Measurements from ENCODE around the gene LMCD1. TPM values are rescaled to one million over a fixed set of nuclear protein-coding genes. Genes with fewer than 3 reads are reported as not detected.
A peak's percentile ranks its signal among the peaks of the same experiment; 100 is the strongest.

Gene LMCD1
- total and polyA plus RNA-seq, 2 of the 8 experiments (the other 6 are each of a cell fraction or from before 2014, with no cell fraction given) = 12.3 to 26.5 TPM

- Histone ChIP-seq H3K4me3 (ENCODE audit: extremely low read depth in 1 of 4, insufficient read depth in 2 of 4, low read depth in 3 of 4, low read length in 4 of 4) (no peak overlapping the region), H3K4ac (replicated peaks; ENCODE audit: insufficient read length, low read depth, low read length) (no peak overlapping the region), H3K27me3 (replicated peaks in 1 of 4; ENCODE audit: control insufficient read depth in 3 of 4, extremely low read depth in 1 of 4, insufficient read depth in 3 of 4, low read length in 3 of 4) (no peaks in the 10 kb centered on the region), H4K20me1 (replicated peaks in 1 of 2; ENCODE audit: control insufficient read depth in 1 of 2, insufficient read depth in 2 of 2, low read length in 2 of 2) (no peaks in the 10 kb centered on the region), H3K18ac (ENCODE audit: extremely low read depth, low read length) (no peak overlapping the region), H3K4me1 (replicated peaks in 1 of 4; ENCODE audit: control insufficient read depth in 3 of 4, insufficient read depth in 4 of 4, low read length in 3 of 4) (peaks cover 0 to 10% (median 4%) of the 10 kb centered on the region in 4 experiments; a peak in 3 of 7 replicates), H4K5ac (ENCODE audit: insufficient read length, low read depth, low read length) (no peak overlapping the region), H2AFZ (ENCODE audit: low read length) (no peak overlapping the region), H2BK120ac (replicated peaks; ENCODE audit: low read depth, low read length) (no peak overlapping the region), H3K79me1 (ENCODE audit: low read depth, low read length) (no peaks in the 10 kb centered on the region; the same call in 1 of the 2 replicates), H4K91ac (replicated peaks; ENCODE audit: insufficient read length, low read length) (no peak overlapping the region), H2AK5ac (ENCODE audit: low read depth, low read length) (no peak overlapping the region), H3K23ac (ENCODE audit: insufficient read length) (no peak overlapping the region), H2BK12ac (ENCODE audit: low read depth, low read length) (no peak overlapping the region), H3K9me3 (ENCODE audit: insufficient read depth in 2 of 2, low read depth in 1 of 2, low read length in 1 of 2) (no peaks in the 10 kb centered on the region; a peak in 1 of 4 replicates), H3K36me3 (ENCODE audit: control insufficient read depth in 2 of 4, insufficient read depth in 4 of 4, low read length in 3 of 4) (0 out of 8 replicates have a peak, but pooled peaks cover 0 to 5% (median 0%) of the 10 kb centered on the region in 4 experiments), H2BK20ac (ENCODE audit: low read length) (no peak overlapping the region), H3K56ac (replicated peaks; ENCODE audit: insufficient read length, low read depth, low read length) (no peak overlapping the region), H3K14ac (ENCODE audit: insufficient read length) (no peak overlapping the region), H2BK15ac (ENCODE audit: low read length) (no peak overlapping the region), H3K9ac (replicated peaks in 1 of 4; ENCODE audit: extremely low read depth in 1 of 4, low read depth in 3 of 4, low read length in 3 of 4) (no peak overlapping the region), H3K4me2 (ENCODE audit: insufficient read depth in 1 of 2, low read depth in 2 of 2, low read length in 2 of 2) (no peak overlapping the region), H3K23me2 (ENCODE audit: low read depth, low read length) (no peaks in the 10 kb centered on the region; the same call in 1 of the 2 replicates), H3K27ac (ENCODE audit: low read depth, low read length) (no peak overlapping the region), H4K8ac (ENCODE audit: extremely low read depth, insufficient read depth, low read length) (no peak overlapping the region), H3K79me2 (ENCODE audit: control insufficient read depth in 1 of 2, insufficient read depth in 2 of 2, low read length in 2 of 2) (no peaks in the 10 kb centered on the region), H2BK5ac (ENCODE audit: low read depth, low read length) (no peak overlapping the region)
- ChIA-PET CTCF (ENCODE audit: partially characterized antibody) (interaction anchor here (1.0 kb wide), 1 partner anchor 82 kb away, joined by 3 read pairs; no protein-coding TSS in a partner anchor), POLR2A (ENCODE audit: partially characterized antibody) (no interaction called here)
- TF ChIP-seq TEAD4 (IDR thresholded peaks at IDR 0.05; ENCODE audit: low read depth, low read length) = 0 out of 2 replicates have a peak, but pooled peaks have one; percentile 35
- TF ChIP-seq BACH1 (IDR thresholded peaks at IDR 0.05; ENCODE audit: low read length) = no peak
- no peak for TF ChIP-seq KDM5A (IDR thresholded peaks at IDR 0.05; ENCODE audit: low read length)
- no peak for TF ChIP-seq POLR2AphosphoS5 (IDR thresholded peaks at IDR 0.05; ENCODE audit: low read depth, low read length)
- no peak for FAIRE-seq
- 52% methylated on average over 2 of the region's 2 CpGs; no CpG with 5 or more reads in 1 of the 2 experiments for WGBS, 2 experiments (ENCODE audit: extremely low coverage in 1 of 2, insufficient coverage in 1 of 2, insufficient read length in 1 of 2, insufficient replicate concordance in 2 of 2, low coverage in 1 of 2, low lambda C conversion rate in 2 of 2, missing lambda C conversion rate in 1 of 2)
- DNase-seq (ENCODE audit: low read depth in 1 of 2, low spot score in 2 of 2) = no peak
These were observed 18.3 kb downstream of the LMCD1 start for GRCh38 chr3:8519774-8520448.

All from H1 (cell line).